Spinal cord (tissue), 10 donors: ENCODE results near the gene ACTRT2. TPM values are rescaled to one million over a fixed set of nuclear protein-coding genes. Genes with fewer than 3 reads are reported as not detected.

Experiments used
- DNase-seq, 6 donors: peaks; one replicate each; pipeline versions ENCODE4 v3.0.0 to v3.0.0-alpha.2; 2013 to 2015; ENCODE audit warnings: low spot score in 6 of 6, low read depth in 4 of 6
- H3K27ac ChIP-seq: one replicate; pipeline ENCODE4 v1.5.1; 2013; ENCODE audit warnings: low read depth, low read length, control low read depth
- H3K27me3 ChIP-seq: one replicate; pipeline ENCODE4 v1.6.1; 2013; ENCODE audit warnings: low read length; ENCODE audit not compliant: control insufficient read depth, insufficient read depth
- H3K36me3 ChIP-seq: one replicate; pipeline ENCODE4 v1.6.1; 2013; ENCODE audit warnings: low read length; ENCODE audit not compliant: control insufficient read depth, insufficient read depth
- H3K4me1 ChIP-seq: one replicate; pipeline ENCODE4 v1.6.1; 2013; ENCODE audit warnings: low read length; ENCODE audit not compliant: control insufficient read depth, insufficient read depth
- H3K4me3 ChIP-seq: one replicate; pipeline ENCODE4 v1.5.1; 2013; ENCODE audit warnings: low read depth, low read length, control low read depth
- H3K9me3 ChIP-seq: one replicate; pipeline ENCODE4 v1.6.1; 2013; ENCODE audit warnings: low read length; ENCODE audit not compliant: control insufficient read depth, insufficient read depth
- WGBS: methylation state at CpG from one replicate; pipeline ENCODE4 v1.1.5; 2013; ENCODE audit warnings: missing lambda C conversion rate; ENCODE audit not compliant: insufficient coverage; 5-methylcytosine and 5-hydroxymethylcytosine counted together
- polyA plus RNA-seq, 2 donors: library from polyadenylated mRNA; unstranded; fragments of 120-200 nt; gene quantifications; one replicate each; pipeline ENCODE4 v1.2.1, GENCODE V29; 2013; ENCODE audit not compliant: insufficient read length in 2 of 2
- total RNA-seq, 2 donors: library from RNA; depleted of rRNA in 1 of 2; stranded (reverse); fragments of 120-200 nt in 1 of 2; fragments of >200 nt in 1 of 2; gene quantifications; one replicate each; pipeline versions ENCODE4 v1.2.3 to v1.2.4, GENCODE V29; 2013 to 2014
- donor health status: healthy.

The ACTRT2 gene
- total and polyA plus RNA-seq, 4 donors, result not detected

GRCh38 chr1:3051270-3052268 is 30.3 kb downstream of the ACTRT2 start:
- DNase-seq, result no peak
- Histone ChIP-seq H3K27me3 (peaks cover 2% of the 10 kb centered on the region), H3K9me3 (peaks cover 2% of the 10 kb centered on the region), H3K4me1 (no peaks in the 10 kb centered on the region), H3K27ac (no peak overlapping the region), H3K4me3 (no peak overlapping the region), H3K36me3 (no peaks in the 10 kb centered on the region)
- 84% methylated on average over 3 of the region's 3 CpGs for WGBS

- DNase-seq, result no peak
- H3K27me3 ChIP-seq, result peaks cover 2% of the 10 kb centered on the region
- H3K27ac ChIP-seq, result no peak overlapping the region
- no peaks in the 10 kb centered on the region for H3K9me3 ChIP-seq
- no peaks in the 10 kb centered on the region for H3K4me1 ChIP-seq
- H3K4me3 ChIP-seq, result no peak overlapping the region
- 95% methylated on average over 5 of the region's 5 CpGs for WGBS
- H3K36me3 ChIP-seq, result no peaks in the 10 kb centered on the region
These were observed 31.2 kb downstream of the ACTRT2 start for GRCh38 chr1:3052501-3052900.

GRCh38 chr1:3053366-3053980 is 32.2 kb downstream of the ACTRT2 start:
- WGBS, result 95% methylated on average over 8 of the region's 9 CpGs
- Histone ChIP-seq H3K27ac (no peak overlapping the region), H3K27me3 (peaks cover 2% of the 10 kb centered on the region), H3K9me3 (no peaks in the 10 kb centered on the region), H3K4me3 (no peak overlapping the region), H3K36me3 (no peaks in the 10 kb centered on the region), H3K4me1 (no peaks in the 10 kb centered on the region)
- DNase-seq, result no peak

- DNase-seq, result no peak
- H3K36me3 ChIP-seq, result no peaks in the 10 kb centered on the region
- peaks cover 2% of the 10 kb centered on the region for H3K27me3 ChIP-seq
- 83% methylated on average over 5 of the region's 6 CpGs for WGBS
- no peaks in the 10 kb centered on the region for H3K9me3 ChIP-seq
- no peaks in the 10 kb centered on the region for H3K4me1 ChIP-seq
- no peak overlapping the region for H3K27ac ChIP-seq
- no peak overlapping the region for H3K4me3 ChIP-seq
These were observed 32.7 kb downstream of the ACTRT2 start for GRCh38 chr1:3053986-3054385.

- no peaks in the 10 kb centered on the region for H3K36me3 ChIP-seq
- no peak for DNase-seq
- no peak overlapping the region for H3K4me3 ChIP-seq
- no peak overlapping the region for H3K27ac ChIP-seq
- H3K27me3 ChIP-seq, result peaks cover 2% of the 10 kb centered on the region
- H3K9me3 ChIP-seq, result no peaks in the 10 kb centered on the region
- H3K4me1 ChIP-seq, result no peaks in the 10 kb centered on the region
- WGBS, result 95% methylated on average over 12 of the region's 12 CpGs
These were observed 33.2 kb downstream of the ACTRT2 start for GRCh38 chr1:3054474-3054873.

GRCh38 chr1:3055051-3055450 is 33.8 kb downstream of the ACTRT2 start:
- no peaks in the 10 kb centered on the region for H3K9me3 ChIP-seq
- no peaks in the 10 kb centered on the region for H3K4me1 ChIP-seq
- no peak for DNase-seq
- peaks cover 2% of the 10 kb centered on the region for H3K27me3 ChIP-seq
- no peaks in the 10 kb centered on the region for H3K36me3 ChIP-seq
- no peak overlapping the region for H3K27ac ChIP-seq
- WGBS, result 17% methylated on average over 1 of the region's 9 CpGs
- no peak overlapping the region for H3K4me3 ChIP-seq

GRCh38 chr1:3056641-3057040 is 35.4 kb downstream of the ACTRT2 start:
- no peak overlapping the region for H3K4me3 ChIP-seq
- no CpG with 5 or more reads among the region's 5 CpGs for WGBS
- H3K27ac ChIP-seq, result no peak overlapping the region
- H3K27me3 ChIP-seq, result peaks cover 8% of the 10 kb centered on the region
- no peak for DNase-seq
- H3K9me3 ChIP-seq, result no peaks in the 10 kb centered on the region
- no peaks in the 10 kb centered on the region for H3K36me3 ChIP-seq
- peaks cover 4% of the 10 kb centered on the region for H3K4me1 ChIP-seq

- peaks cover 23% of the 10 kb centered on the region for H3K27me3 ChIP-seq
- WGBS, result 85% methylated on average over 9 of the region's 10 CpGs
- no peaks in the 10 kb centered on the region for H3K36me3 ChIP-seq
- H3K4me3 ChIP-seq, result no peak overlapping the region
- no peaks in the 10 kb centered on the region for H3K9me3 ChIP-seq
- H3K27ac ChIP-seq, result no peak overlapping the region
- no peak for DNase-seq
- peaks cover 14% of the 10 kb centered on the region for H3K4me1 ChIP-seq
These were observed 37.2 kb downstream of the ACTRT2 start for GRCh38 chr1:3058263-3059030.

GRCh38 chr1:3060127-3060526 is 38.9 kb downstream of the ACTRT2 start:
- no peak for DNase-seq
- no peak overlapping the region for H3K4me3 ChIP-seq
- no peaks in the 10 kb centered on the region for H3K9me3 ChIP-seq
- H3K4me1 ChIP-seq, result peaks cover 29% of the 10 kb centered on the region
- H3K36me3 ChIP-seq, result no peaks in the 10 kb centered on the region
- WGBS, result 78% methylated on average over 9 of the region's 9 CpGs
- H3K27me3 ChIP-seq, result peaks cover 40% of the 10 kb centered on the region
- H3K27ac ChIP-seq, result no peak overlapping the region
